Fibroblast of lung (primary cell): Measurements from ENCODE around the gene SPACA4. TPM values are rescaled to one million over a fixed set of nuclear protein-coding genes. Genes with fewer than 3 reads are reported as not detected.

ENCODE experiments used
- DNase-seq, 2 donors: peaks; one replicate each; pipeline versions ENCODE4 v3.0.0 to v3.0.0-alpha.2; 2010; ENCODE audit warnings: low read depth in 2 of 2
- H2AFZ ChIP-seq: 2 replicates; pipeline ENCODE4 v1.5.1; 2012; ENCODE audit warnings: low read length, control low read depth, inconsistent platforms
- H3K27ac ChIP-seq: 2 replicates; pipeline ENCODE4 v1.5.1; 2011; ENCODE audit warnings: low read length, control low read depth; ENCODE audit not compliant: insufficient read depth
- H3K27me3 ChIP-seq: 2 replicates; pipeline ENCODE4 v1.5.1; 2011; ENCODE audit warnings: mild to moderate bottlenecking, low read length; ENCODE audit not compliant: control insufficient read depth, insufficient read depth
- H3K36me3 ChIP-seq: 2 replicates; pipeline ENCODE4 v1.5.1; 2011; ENCODE audit warnings: low read length; ENCODE audit not compliant: control insufficient read depth, insufficient read depth
- H3K4me1 ChIP-seq: 2 replicates; pipeline ENCODE4 v1.5.1; 2011; ENCODE audit warnings: low read length; ENCODE audit not compliant: control insufficient read depth, insufficient read depth; ENCODE audit errors: extremely low read depth
- H3K4me2 ChIP-seq: 2 replicates; pipeline ENCODE4 v1.5.1; 2011; ENCODE audit warnings: low read length, control low read depth; ENCODE audit not compliant: insufficient read depth; ENCODE audit errors: extremely low read depth
- H3K4me3 ChIP-seq, 4 experiments: fragments of 200-600 bp in 1 of 4; sonication (generic) in 1 of 4; replicated peaks in 1 of 4; 2 replicates each; pipeline ENCODE4 v1.5.1; 2011 to 2016; ENCODE audit warnings: low read length in 4 of 4, low read depth in 3 of 4, mild to moderate bottlenecking in 3 of 4, control low read depth in 2 of 4, inconsistent platforms in 1 of 4, mixed read lengths in 1 of 4; ENCODE audit not compliant: insufficient read depth in 1 of 4; ENCODE audit errors: control extremely low read depth in 1 of 4
- H3K79me2 ChIP-seq: 2 replicates; pipeline ENCODE4 v1.5.1; 2012; ENCODE audit warnings: mild to moderate bottlenecking, low read length, inconsistent platforms; ENCODE audit not compliant: control insufficient read depth, insufficient read depth
- H3K9ac ChIP-seq: 2 replicates; pipeline ENCODE4 v1.5.1; 2011; ENCODE audit warnings: mild to moderate bottlenecking, low read length, control low read depth; ENCODE audit not compliant: insufficient read depth
- H3K9me3 ChIP-seq: 2 replicates; pipeline ENCODE4 v1.5.1; 2012; ENCODE audit warnings: low read depth, low read length; ENCODE audit not compliant: control insufficient read depth, insufficient read depth
- H4K20me1 ChIP-seq: 2 replicates; pipeline ENCODE4 v1.5.1; 2011; ENCODE audit warnings: low read length; ENCODE audit not compliant: control insufficient read depth, insufficient read depth; ENCODE audit errors: extremely low read depth
- EZH2 ChIP-seq: IDR thresholded peaks from 2 replicates; pipeline ENCODE4 v1.5.1; 2012; ENCODE audit warnings: low read length, control low read depth, mild to moderate bottlenecking; ENCODE audit errors: missing control alignments
- polyA minus RNA-seq: library from RNA; depleted of rRNA, polyadenylated mRNA; stranded (reverse); fragments of >200 nt; gene quantifications from 2 replicates; pipeline ENCODE4 v1.2.3, GENCODE V29; 2011; ENCODE audit warnings: low replicate concordance
- polyA plus RNA-seq, 2 donors: library from polyadenylated mRNA; depleted of rRNA in 1 of 2; stranded (reverse) in 1 of 2; unstranded in 1 of 2; fragments of >200 nt; gene quantifications; 2 replicates each; pipeline ENCODE4 v1.2.1, GENCODE V29; 2011 to 2012; ENCODE audit warnings: missing spikeins in 1 of 2
- total RNA-seq: library from RNA; depleted of rRNA; stranded (reverse); fragments of >200 nt; gene quantifications from 2 replicates; pipeline ENCODE4 v1.2.1, GENCODE V29; 2014
- TF ChIP-seq, protein P1 (sequence below), 2 donors: IDR thresholded peaks in 1 of 2; conservative IDR thresholded peaks in 1 of 2; 1 replicate in 1 of 2; 2 replicates in 1 of 2; pipeline ENCODE4 v1.5.1; 2011 to 2012; ENCODE audit warnings: low read length in 2 of 2, control low read depth in 1 of 2, inconsistent platforms in 1 of 2, low read depth in 1 of 2, mild to moderate bottlenecking in 1 of 2

The SPACA4 gene, protein sequence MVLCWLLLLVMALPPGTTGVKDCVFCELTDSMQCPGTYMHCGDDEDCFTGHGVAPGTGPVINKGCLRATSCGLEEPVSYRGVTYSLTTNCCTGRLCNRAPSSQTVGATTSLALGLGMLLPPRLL
- not detected in 2 replicates for total RNA-seq
- not detected in 2 replicates for polyA plus RNA-seq
- polyA plus RNA-seq (2012), result not detected in 2 replicates
- polyA minus RNA-seq, result not detected in 2 replicates

DNA sequence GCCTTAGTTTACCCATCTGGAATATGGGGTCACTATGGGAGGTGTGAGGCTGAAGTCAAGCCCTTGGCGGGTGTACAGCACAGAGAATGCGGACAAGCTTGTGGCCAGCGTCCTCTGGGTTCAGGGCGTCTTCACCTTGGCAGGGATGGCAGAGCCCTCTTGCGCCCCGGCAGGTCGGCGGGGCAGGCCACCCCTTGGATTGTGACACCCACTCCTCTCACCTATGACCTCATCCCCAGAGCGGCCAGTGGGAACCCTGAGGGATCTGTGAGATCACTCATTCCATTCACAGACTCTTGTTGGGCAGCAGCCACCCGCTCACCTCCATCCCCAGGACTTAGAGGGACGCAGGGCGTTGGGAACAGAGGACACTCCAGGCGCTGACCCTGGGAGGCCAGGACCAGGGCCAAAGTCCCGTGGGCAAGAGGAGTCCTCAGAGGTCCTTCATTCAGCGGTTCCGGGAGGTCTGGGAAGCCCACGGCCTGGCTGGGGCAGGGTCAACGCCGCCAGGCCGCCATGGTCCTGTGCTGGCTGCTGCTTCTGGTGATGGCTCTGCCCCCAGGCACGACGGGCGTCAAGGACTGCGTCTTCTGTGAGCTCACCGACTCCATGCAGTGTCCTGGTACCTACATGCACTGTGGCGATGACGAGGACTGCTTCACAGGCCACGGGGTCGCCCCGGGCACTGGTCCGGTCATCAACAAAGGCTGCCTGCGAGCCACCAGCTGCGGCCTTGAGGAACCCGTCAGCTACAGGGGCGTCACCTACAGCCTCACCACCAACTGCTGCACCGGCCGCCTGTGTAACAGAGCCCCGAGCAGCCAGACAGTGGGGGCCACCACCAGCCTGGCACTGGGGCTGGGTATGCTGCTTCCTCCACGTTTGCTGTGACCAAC, at the start of gene SPACA4:
TSS of gene SPACA4 (plus strand) at position 280 of the 896 bp plus-strand sequence. CDS start at position 517, 237 bp downstream.
- TF ChIP-seq EZH2, result no peak
- TF ChIP-seq, protein P1, sequence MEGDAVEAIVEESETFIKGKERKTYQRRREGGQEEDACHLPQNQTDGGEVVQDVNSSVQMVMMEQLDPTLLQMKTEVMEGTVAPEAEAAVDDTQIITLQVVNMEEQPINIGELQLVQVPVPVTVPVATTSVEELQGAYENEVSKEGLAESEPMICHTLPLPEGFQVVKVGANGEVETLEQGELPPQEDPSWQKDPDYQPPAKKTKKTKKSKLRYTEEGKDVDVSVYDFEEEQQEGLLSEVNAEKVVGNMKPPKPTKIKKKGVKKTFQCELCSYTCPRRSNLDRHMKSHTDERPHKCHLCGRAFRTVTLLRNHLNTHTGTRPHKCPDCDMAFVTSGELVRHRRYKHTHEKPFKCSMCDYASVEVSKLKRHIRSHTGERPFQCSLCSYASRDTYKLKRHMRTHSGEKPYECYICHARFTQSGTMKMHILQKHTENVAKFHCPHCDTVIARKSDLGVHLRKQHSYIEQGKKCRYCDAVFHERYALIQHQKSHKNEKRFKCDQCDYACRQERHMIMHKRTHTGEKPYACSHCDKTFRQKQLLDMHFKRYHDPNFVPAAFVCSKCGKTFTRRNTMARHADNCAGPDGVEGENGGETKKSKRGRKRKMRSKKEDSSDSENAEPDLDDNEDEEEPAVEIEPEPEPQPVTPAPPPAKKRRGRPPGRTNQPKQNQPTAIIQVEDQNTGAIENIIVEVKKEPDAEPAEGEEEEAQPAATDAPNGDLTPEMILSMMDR (conservative IDR thresholded peaks at IDR 0.05 in 1 of 2, IDR thresholded peaks at IDR 0.05 in 1 of 2; ENCODE audit: low read depth in 1 of 2, low read length in 2 of 2), result no peak
- Histone ChIP-seq H3K79me2 (no peaks in the 10 kb centered on the region), H3K4me2 (no peak within 1 kb of the TSS), H3K4me1 (no peaks in the 10 kb centered on the region), H3K27me3 (no peaks in the 10 kb centered on the region), H3K27ac (no peak within 1 kb of the TSS), H2AFZ (no peak within 1 kb of the TSS), H3K9me3 (no peaks in the 10 kb centered on the region), H3K36me3 (no peaks in the 10 kb centered on the region), H3K4me3 (no peak within 1 kb of the TSS), H3K9ac (no peak within 1 kb of the TSS), H4K20me1 (no peaks in the 10 kb centered on the region)
- no peak for DNase-seq

DNA sequence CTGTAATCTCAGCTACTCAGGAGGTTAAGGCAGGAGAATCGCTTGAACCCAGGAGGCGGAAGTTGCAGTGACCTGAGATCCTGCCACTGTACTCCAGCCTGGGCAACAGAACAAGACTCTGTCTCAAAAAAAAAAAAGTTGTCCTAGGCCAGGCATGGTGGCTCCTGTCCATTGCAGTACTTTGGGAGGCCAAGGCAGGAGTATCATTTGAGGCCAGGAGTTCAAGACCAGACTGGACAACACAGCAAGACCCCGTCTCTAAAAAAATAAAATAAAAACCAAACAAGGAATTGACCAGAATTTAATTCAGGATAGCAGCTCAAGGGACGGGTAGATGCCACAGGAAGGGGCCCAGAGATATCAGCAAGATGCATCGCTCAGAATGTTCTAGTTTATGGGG, 49.7 kb upstream of the SPACA4 start:
- TF ChIP-seq, protein P1 (conservative IDR thresholded peaks at IDR 0.05 in 1 of 2, IDR thresholded peaks at IDR 0.05 in 1 of 2; ENCODE audit: low read depth in 1 of 2, low read length in 2 of 2), result no peak
- TF ChIP-seq EZH2, result no peak
- no peak for DNase-seq
- no peak overlapping the region for H3K4me2 ChIP-seq

DNA sequence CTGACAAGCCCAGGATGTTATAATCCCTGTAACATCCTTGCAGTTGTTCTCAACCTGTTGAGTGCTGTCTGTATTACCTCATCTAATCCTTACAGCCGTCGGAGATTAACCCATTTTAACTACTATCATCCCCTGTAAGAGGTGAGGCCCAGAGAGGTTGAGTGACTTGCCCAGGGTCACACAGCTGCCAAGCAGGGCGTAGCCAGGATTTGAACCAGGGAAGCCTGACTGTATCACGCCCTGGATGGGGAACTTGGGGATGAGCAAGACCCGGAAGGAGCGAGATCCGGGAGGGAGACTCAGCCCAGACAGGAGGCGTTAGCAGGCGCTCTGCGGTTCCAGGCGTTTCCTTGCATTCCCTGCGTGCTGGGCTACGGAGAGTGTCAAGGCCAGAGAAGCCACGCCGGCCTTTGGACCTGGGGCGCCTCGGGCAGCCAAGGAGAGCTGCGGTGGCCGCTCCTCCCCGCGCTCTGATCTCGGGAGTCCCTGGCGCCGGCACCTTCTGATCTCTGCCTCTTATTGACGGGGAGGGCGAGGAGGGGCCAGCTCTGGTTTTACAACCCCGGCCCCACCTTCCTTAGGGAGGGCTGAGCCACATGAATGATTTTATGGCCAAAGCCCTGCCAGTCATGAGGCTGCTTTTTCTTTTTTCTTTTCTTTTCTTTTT, 48.4 kb upstream of the SPACA4 start:
- Histone ChIP-seq H3K27me3 (no peaks in the 10 kb centered on the region), H3K27ac (no peak overlapping the region), H3K4me3 (no peak overlapping the region), H3K79me2 (no peaks in the 10 kb centered on the region), H3K36me3 (no peaks in the 10 kb centered on the region), H4K20me1 (no peaks in the 10 kb centered on the region), H3K9ac (no peak overlapping the region), H3K4me2 (no peak overlapping the region), H2AFZ (peak overlapping the region; percentile 24), H3K9me3 (no peaks in the 10 kb centered on the region), H3K4me1 (peaks cover 3% of the 10 kb centered on the region)
- TF ChIP-seq, protein P1 (conservative IDR thresholded peaks at IDR 0.05 in 1 of 2, IDR thresholded peaks at IDR 0.05 in 1 of 2; ENCODE audit: low read depth in 1 of 2, low read length in 2 of 2), result no peak
- TF ChIP-seq EZH2, result no peak
- peak; percentile 49 to 66 for DNase-seq

More for the DNA sequence above, 49.7 kb upstream of the SPACA4 start:
- Histone ChIP-seq H3K27ac (no peak overlapping the region), H3K79me2 (no peaks in the 10 kb centered on the region), H3K36me3 (no peaks in the 10 kb centered on the region), H2AFZ (no peak overlapping the region), H4K20me1 (no peaks in the 10 kb centered on the region), H3K9me3 (no peaks in the 10 kb centered on the region), H3K4me1 (peaks cover 3% of the 10 kb centered on the region), H3K9ac (no peak overlapping the region), H3K4me3 (no peak overlapping the region), H3K27me3 (no peaks in the 10 kb centered on the region)
